HG02885 (cell line): Measurements from ENCODE around the gene PKIG.
A peak's percentile ranks its signal among the peaks of the same experiment; 100 is the strongest.

Experiments
- ATAC-seq: cut with Tn5 transposase; IDR thresholded peaks from one replicate; pipeline ENCODE4 v1.9.1; 2021; ENCODE audit warnings: mild to moderate bottlenecking; ENCODE audit not compliant: unreplicated experiment, poor library complexity

The PKIG gene

GRCh38 chr20:44637042-44637441 lies 54.7 kb downstream of the PKIG start:
- no peak for ATAC-seq

- ATAC-seq, result no peak
Observed at GRCh38 chr20:44637522-44638372, 55.4 kb downstream of the PKIG start.

GRCh38 chr20:44640522-44640921 lies 58.1 kb downstream of the PKIG start:
- ATAC-seq, result no peak

- ATAC-seq, result no peak
Observed at GRCh38 chr20:44641325-44641724, 58.9 kb downstream of the PKIG start.

- no peak for ATAC-seq
Observed at GRCh38 chr20:44642203-44643153, 60.1 kb downstream of the PKIG start.

GRCh38 chr20:44643154-44643519 lies 60.8 kb downstream of the PKIG start:
- ATAC-seq, result no peak

- no peak for ATAC-seq
Observed at GRCh38 chr20:44643596-44644229, 61.3 kb downstream of the PKIG start.

GRCh38 chr20:44644230-44644617 lies 61.8 kb downstream of the PKIG start:
- ATAC-seq, result no peak

- peak; percentile 30 for ATAC-seq
Observed at GRCh38 chr20:44644667-44645131, 62.3 kb downstream of the PKIG start.

- no peak for ATAC-seq
Observed at GRCh38 chr20:44646023-44646640, 63.8 kb downstream of the PKIG start.

GRCh38 chr20:44646641-44647274 lies 64.4 kb downstream of the PKIG start:
- ATAC-seq, result peak; percentile 54

- ATAC-seq, result no peak
Observed at GRCh38 chr20:44648068-44648467, 65.7 kb downstream of the PKIG start.

- no peak for ATAC-seq
Observed at GRCh38 chr20:44648579-44648978, 66.2 kb downstream of the PKIG start.

GRCh38 chr20:44649126-44649525 lies 66.7 kb downstream of the PKIG start:
- no peak for ATAC-seq

GRCh38 chr20:44649976-44650375 lies 67.6 kb downstream of the PKIG start:
- no peak for ATAC-seq

- ATAC-seq, result peak; percentile 8
Observed at GRCh38 chr20:44650771-44651433, 68.5 kb downstream of the PKIG start.

GRCh38 chr20:44651434-44651683 lies 69.0 kb downstream of the PKIG start:
- ATAC-seq, result no peak

- peak; percentile 34 for ATAC-seq
Observed at GRCh38 chr20:44651684-44652423, 69.5 kb downstream of the PKIG start, which contains the start of gene ADA. Gene ADA, minus strand, starts transcription at chr20:44651699. Its CDS starts 92 bp downstream, at chr20:44651607.

- ATAC-seq, result no peak
Observed at GRCh38 chr20:44653546-44653945, 71.2 kb downstream of the PKIG start.
